22Rv1 (cell line): Measurements from ENCODE around the gene LDHAL6B.

Source experiments
- ZFX ChIP-seq: fragments of 450-650 bp; IDR thresholded peaks from 2 replicates; pipeline ENCODE4 v1.6.1; 2017; ENCODE audit warnings: antibody characterized with exemption, borderline replicate concordance
- TF ChIP-seq, protein P1 (sequence below): fragments of 450-650 bp; IDR thresholded peaks from 2 replicates; pipeline ENCODE4 v1.5.1; 2017; ENCODE audit warnings: mild to moderate bottlenecking

DNA sequence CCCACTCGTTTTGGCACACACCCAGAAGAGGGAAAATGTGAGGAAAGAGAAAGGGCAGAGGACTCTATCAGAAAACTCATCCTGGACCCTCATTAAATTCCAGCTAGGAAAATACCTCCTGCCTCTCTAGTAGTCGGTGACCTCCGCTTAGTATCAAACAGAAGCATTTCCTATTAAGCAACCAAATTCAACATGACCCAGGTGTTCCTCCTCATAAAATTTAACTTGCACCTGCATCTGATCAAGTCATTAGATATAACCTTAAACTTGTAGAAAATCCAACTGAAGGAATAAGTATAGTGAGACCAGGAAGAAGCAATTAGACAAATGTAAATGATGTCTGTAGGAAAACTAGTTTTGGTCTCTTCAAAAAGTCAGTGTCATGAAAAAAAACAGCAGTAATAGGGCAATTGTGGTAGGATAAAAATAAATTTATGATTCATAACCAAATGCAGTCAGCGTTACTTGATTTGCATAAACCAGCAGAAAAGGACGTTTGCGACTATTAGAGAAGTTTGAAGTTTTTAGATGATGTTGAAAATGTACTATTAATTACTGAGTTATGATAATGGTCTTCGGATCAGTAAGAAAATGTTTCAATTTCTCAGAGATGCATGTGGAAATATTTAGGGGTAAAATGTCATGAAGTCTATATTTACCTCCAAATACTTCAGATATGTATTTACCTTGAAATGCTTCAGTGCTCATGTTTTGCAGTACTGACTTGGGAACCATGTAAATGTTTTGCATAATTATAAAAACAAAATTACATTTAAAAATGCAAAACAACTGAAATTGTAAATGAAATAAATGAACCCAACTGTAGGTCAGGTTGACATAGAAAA lies 44.6 kb downstream of the LDHAL6B start:
- TF ChIP-seq, protein P1, sequence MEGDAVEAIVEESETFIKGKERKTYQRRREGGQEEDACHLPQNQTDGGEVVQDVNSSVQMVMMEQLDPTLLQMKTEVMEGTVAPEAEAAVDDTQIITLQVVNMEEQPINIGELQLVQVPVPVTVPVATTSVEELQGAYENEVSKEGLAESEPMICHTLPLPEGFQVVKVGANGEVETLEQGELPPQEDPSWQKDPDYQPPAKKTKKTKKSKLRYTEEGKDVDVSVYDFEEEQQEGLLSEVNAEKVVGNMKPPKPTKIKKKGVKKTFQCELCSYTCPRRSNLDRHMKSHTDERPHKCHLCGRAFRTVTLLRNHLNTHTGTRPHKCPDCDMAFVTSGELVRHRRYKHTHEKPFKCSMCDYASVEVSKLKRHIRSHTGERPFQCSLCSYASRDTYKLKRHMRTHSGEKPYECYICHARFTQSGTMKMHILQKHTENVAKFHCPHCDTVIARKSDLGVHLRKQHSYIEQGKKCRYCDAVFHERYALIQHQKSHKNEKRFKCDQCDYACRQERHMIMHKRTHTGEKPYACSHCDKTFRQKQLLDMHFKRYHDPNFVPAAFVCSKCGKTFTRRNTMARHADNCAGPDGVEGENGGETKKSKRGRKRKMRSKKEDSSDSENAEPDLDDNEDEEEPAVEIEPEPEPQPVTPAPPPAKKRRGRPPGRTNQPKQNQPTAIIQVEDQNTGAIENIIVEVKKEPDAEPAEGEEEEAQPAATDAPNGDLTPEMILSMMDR, result no peak
- TF ChIP-seq ZFX, result no peak
